SK-N-SH (cell line): Measurements from ENCODE around the gene VSIG8. TPM values are rescaled to one million over a fixed set of nuclear protein-coding genes. Genes with fewer than 3 reads are reported as not detected.
A peak's percentile ranks its signal among the peaks of the same experiment; 100 is the strongest.

Experiments used
- CTCF ChIA-PET: fragments of 300-600, 350-600 bp; formaldehyde crosslinking; extraction: SDS; loops from one replicate; lab custom pipeline; 2021; lab: Yijun Ruan, JAX
- POLR2A ChIA-PET: fragments of 350-600 bp; sonication (Branson Sonifier 250); formaldehyde crosslinking; extraction: SDS; loops from one replicate; lab custom pipeline; 2020; ENCODE audit warnings: antibody characterized with exemption, inconsistent platforms; lab: Yijun Ruan, JAX
- DNase-seq: peaks from one replicate; pipeline ENCODE4 v3.0.0; 2012
- H2AFZ ChIP-seq: fragments of 200-600 bp; sonication (generic); 2 replicates; pipeline ENCODE4 v1.8.1; 2016; ENCODE audit warnings: antibody characterized with exemption, mild to moderate bottlenecking, low read depth
- H3F3A ChIP-seq: fragments of 200-600 bp; sonication (generic); replicated peaks from 2 replicates; pipeline ENCODE3; 2016; ENCODE audit warnings: antibody characterized with exemption, mild to moderate bottlenecking; ENCODE audit not compliant: insufficient read depth
- H3K27ac ChIP-seq, 2 experiments: fragments of 200-500 bp in 1 of 2; fragments of 200-600 bp in 1 of 2; sonication (Bioruptor generic) in 1 of 2; sonication (generic), shearing (Covaris generic) in 1 of 2; 2 replicates each; pipeline versions ENCODE4 v1.5.1 to v1.6.1; 2014 to 2016; ENCODE audit warnings: low read depth in 2 of 2, inconsistent platforms in 1 of 2, low read length in 1 of 2, mild to moderate bottlenecking in 1 of 2, mixed read lengths in 1 of 2
- H3K27me3 ChIP-seq: fragments of 200-600 bp; sonication (generic), shearing (Covaris generic); 2 replicates; pipeline ENCODE4 v1.6.1; 2016; ENCODE audit warnings: mixed run types; ENCODE audit not compliant: insufficient read depth
- H3K36me3 ChIP-seq, 2 experiments: fragments of 200-500 bp in 1 of 2; fragments of 200-600 bp in 1 of 2; sonication (Bioruptor generic) in 1 of 2; sonication (generic) in 1 of 2; replicated peaks in 1 of 2; 2 replicates each; pipeline versions ENCODE3 to v1.5.1; 2014 to 2016; ENCODE audit warnings: low read length in 1 of 2, mild to moderate bottlenecking in 1 of 2; ENCODE audit not compliant: insufficient read depth in 2 of 2, control insufficient read depth in 1 of 2
- H3K4me1 ChIP-seq, 2 experiments: fragments of 200-500 bp in 1 of 2; fragments of 200-600 bp in 1 of 2; sonication (Bioruptor generic) in 1 of 2; sonication (generic), shearing (Covaris generic) in 1 of 2; 2 replicates each; pipeline versions ENCODE4 v1.5.1 to v1.6.1; 2014 to 2016; ENCODE audit warnings: low read depth in 1 of 2, low read length in 1 of 2, mixed run types in 1 of 2; ENCODE audit not compliant: insufficient read depth in 2 of 2, control insufficient read depth in 1 of 2
- H3K4me2 ChIP-seq: fragments of 200-600 bp; sonication (generic), shearing (Covaris generic); 2 replicates; pipeline ENCODE4 v1.6.1; 2017; ENCODE audit warnings: mixed run types
- H3K4me3 ChIP-seq, 2 experiments: fragments of 200-500 bp in 1 of 2; fragments of 200-600 bp in 1 of 2; sonication (Bioruptor generic) in 1 of 2; sonication (generic), shearing (Covaris generic) in 1 of 2; 2 replicates each; pipeline versions ENCODE4 v1.5.1 to v1.8.1; 2014 to 2016; ENCODE audit warnings: low read depth in 2 of 2, inconsistent platforms in 1 of 2, low read length in 1 of 2, mild to moderate bottlenecking in 1 of 2, mixed read lengths in 1 of 2, moderate library complexity in 1 of 2
- H3K79me2 ChIP-seq: fragments of 200-600 bp; sonication (generic); 2 replicates; pipeline ENCODE4 v1.8.1; 2017; ENCODE audit warnings: mild to moderate bottlenecking; ENCODE audit not compliant: insufficient read depth
- H3K9ac ChIP-seq: fragments of 200-600 bp; sonication (generic); 2 replicates; pipeline ENCODE4 v1.6.1; 2017; ENCODE audit warnings: mixed run types
- H3K9me2 ChIP-seq: fragments of 200-600 bp; sonication (generic); 2 replicates; pipeline ENCODE4 v1.6.1; 2017; ENCODE audit warnings: mixed run types
- H3K9me3 ChIP-seq: fragments of 200-600 bp; sonication (generic); 2 replicates; pipeline ENCODE4 v1.6.1; 2017; ENCODE audit warnings: mixed run types, mild to moderate bottlenecking, moderate library complexity
- H4K20me1 ChIP-seq: fragments of 200-600 bp; sonication (generic); 2 replicates; pipeline ENCODE4 v1.6.1; 2017; ENCODE audit warnings: mild to moderate bottlenecking, mixed run types; ENCODE audit not compliant: insufficient read depth
- CHD2 ChIP-seq: fragments of 150-350 bp; IDR thresholded peaks from 2 replicates; pipeline ENCODE4 v1.6.1; 2018; ENCODE audit warnings: low read length; ENCODE audit not compliant: partially characterized antibody
- EZH2phosphoT487 ChIP-seq: fragments of 200-600 bp; sonication (generic); IDR thresholded peaks from 2 replicates; pipeline ENCODE4 v1.6.1; 2017; ENCODE audit warnings: low read depth, mixed run types, mild to moderate bottlenecking, antibody characterized with exemption, moderate library complexity, borderline replicate concordance
- FOXJ3 ChIP-seq: sonication (generic); formaldehyde crosslinking; IDR thresholded peaks from 2 replicates; pipeline ENCODE4 v1.5.1; 2020; ENCODE audit warnings: mild to moderate bottlenecking, missing genetic modification reagents
- FOXM1 ChIP-seq: IDR thresholded peaks from 2 replicates; pipeline ENCODE4 v1.4.0; 2012; ENCODE audit warnings: low read depth, mild to moderate bottlenecking
- GABPA ChIP-seq: IDR thresholded peaks from 2 replicates; pipeline ENCODE4 v1.4.0; 2012; ENCODE audit warnings: low read depth, mild to moderate bottlenecking
- MEF2A ChIP-seq: IDR thresholded peaks from 2 replicates; pipeline ENCODE4 v1.4.0; 2012; ENCODE audit warnings: low read depth, borderline replicate concordance
- NRF1 ChIP-seq: IDR thresholded peaks from 2 replicates; pipeline ENCODE4 v1.6.1; 2012; ENCODE audit warnings: low read depth, mild to moderate bottlenecking, low read length
- RAD21 ChIP-seq: IDR thresholded peaks from 2 replicates; pipeline ENCODE4 v1.6.1; 2012; ENCODE audit warnings: mild to moderate bottlenecking, low read length
- SMC3 ChIP-seq: IDR thresholded peaks from 2 replicates; pipeline ENCODE4 v1.6.1; 2012; ENCODE audit warnings: low read depth, low read length, improper control_type of control experiment
- TAF1 ChIP-seq: IDR thresholded peaks from 2 replicates; pipeline ENCODE4 v1.6.1; 2012; ENCODE audit warnings: low read depth, mild to moderate bottlenecking, low read length, moderate library complexity, borderline replicate concordance
- YY1 ChIP-seq: IDR thresholded peaks from 2 replicates; pipeline ENCODE4 v1.4.0; 2012; ENCODE audit warnings: low read depth, mild to moderate bottlenecking
- WGBS: methylation state at CpG from one replicate; pipeline ENCODE4 v1.1.6; 2017; ENCODE audit warnings: low lambda C conversion rate; 5-methylcytosine and 5-hydroxymethylcytosine counted together
- polyA plus RNA-seq, 3 experiments: library from polyadenylated mRNA; depleted of rRNA; stranded (reverse); fragments of >200 nt; gene quantifications; 2 replicates each; pipeline ENCODE4 v1.2.3, GENCODE V29; 2012
- TF ChIP-seq, protein P1 (sequence below): IDR thresholded peaks from 2 replicates; pipeline ENCODE4 v1.4.0; 2012; ENCODE audit warnings: low read depth
- TF ChIP-seq, protein P2 (sequence below): IDR thresholded peaks from 2 replicates; pipeline ENCODE4 v1.6.1; 2012; ENCODE audit warnings: mild to moderate bottlenecking, low read depth, low read length, moderate library complexity
- TF ChIP-seq, protein P3 (sequence below): IDR thresholded peaks from 2 replicates; pipeline ENCODE4; 2012
- TF ChIP-seq, protein P4 (sequence below): IDR thresholded peaks from 2 replicates; pipeline ENCODE4 v1.4.0; 2012; ENCODE audit warnings: low read depth, borderline replicate concordance

The VSIG8 gene
- polyA plus RNA-seq, 1 of the 3 experiments (the other 2 are of a cell fraction) = not detected

DNA sequence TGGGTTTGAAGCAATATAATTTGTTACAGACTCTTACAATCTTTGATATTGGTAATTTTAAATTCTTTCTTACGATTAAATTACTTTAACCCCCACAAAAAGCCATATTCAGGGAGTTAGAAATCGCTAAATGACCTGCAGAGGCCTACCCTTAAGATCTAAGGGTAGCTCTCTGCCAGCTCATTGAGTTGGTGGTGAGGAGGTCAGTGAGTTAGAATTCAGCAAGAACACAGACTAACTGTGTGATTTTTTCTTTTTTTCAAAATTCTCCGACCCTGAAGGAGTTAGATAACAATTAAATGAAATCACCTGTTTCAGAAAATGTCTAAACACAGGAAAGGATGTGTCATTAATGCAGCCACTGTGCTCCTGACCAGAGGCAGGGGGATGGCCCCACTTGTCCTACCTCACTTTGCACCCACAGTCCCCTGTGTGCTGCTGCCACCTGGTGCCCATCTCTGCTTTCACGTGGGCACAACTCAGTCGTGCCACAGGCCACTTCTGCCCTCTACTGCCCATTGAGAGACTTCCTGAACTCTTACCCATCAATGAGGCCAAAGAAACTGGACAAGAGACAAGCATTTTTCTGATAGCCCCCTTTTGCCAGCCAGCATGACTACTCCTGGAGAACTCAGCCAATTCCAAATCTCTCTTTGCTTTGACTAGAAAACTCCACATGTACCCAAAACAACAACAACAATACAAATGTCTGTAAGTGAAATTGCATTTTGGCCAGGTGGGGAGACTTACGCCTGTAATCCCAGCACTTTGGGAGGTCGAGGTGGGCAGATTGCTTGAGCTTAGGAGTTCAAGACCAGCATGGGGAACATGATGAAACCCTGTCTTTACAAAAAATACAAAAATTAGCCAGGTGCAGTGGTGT lies 29.1 kb upstream of the VSIG8 start (continued):
- TF ChIP-seq, protein P1, sequence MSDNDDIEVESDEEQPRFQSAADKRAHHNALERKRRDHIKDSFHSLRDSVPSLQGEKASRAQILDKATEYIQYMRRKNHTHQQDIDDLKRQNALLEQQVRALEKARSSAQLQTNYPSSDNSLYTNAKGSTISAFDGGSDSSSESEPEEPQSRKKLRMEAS = peak; percentile 68
- TF ChIP-seq, protein P2, sequence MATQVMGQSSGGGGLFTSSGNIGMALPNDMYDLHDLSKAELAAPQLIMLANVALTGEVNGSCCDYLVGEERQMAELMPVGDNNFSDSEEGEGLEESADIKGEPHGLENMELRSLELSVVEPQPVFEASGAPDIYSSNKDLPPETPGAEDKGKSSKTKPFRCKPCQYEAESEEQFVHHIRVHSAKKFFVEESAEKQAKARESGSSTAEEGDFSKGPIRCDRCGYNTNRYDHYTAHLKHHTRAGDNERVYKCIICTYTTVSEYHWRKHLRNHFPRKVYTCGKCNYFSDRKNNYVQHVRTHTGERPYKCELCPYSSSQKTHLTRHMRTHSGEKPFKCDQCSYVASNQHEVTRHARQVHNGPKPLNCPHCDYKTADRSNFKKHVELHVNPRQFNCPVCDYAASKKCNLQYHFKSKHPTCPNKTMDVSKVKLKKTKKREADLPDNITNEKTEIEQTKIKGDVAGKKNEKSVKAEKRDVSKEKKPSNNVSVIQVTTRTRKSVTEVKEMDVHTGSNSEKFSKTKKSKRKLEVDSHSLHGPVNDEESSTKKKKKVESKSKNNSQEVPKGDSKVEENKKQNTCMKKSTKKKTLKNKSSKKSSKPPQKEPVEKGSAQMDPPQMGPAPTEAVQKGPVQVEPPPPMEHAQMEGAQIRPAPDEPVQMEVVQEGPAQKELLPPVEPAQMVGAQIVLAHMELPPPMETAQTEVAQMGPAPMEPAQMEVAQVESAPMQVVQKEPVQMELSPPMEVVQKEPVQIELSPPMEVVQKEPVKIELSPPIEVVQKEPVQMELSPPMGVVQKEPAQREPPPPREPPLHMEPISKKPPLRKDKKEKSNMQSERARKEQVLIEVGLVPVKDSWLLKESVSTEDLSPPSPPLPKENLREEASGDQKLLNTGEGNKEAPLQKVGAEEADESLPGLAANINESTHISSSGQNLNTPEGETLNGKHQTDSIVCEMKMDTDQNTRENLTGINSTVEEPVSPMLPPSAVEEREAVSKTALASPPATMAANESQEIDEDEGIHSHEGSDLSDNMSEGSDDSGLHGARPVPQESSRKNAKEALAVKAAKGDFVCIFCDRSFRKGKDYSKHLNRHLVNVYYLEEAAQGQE = no peak
- peak; percentile 64; the same call in 1 of the 2 replicates for TF ChIP-seq FOXM1

DNA sequence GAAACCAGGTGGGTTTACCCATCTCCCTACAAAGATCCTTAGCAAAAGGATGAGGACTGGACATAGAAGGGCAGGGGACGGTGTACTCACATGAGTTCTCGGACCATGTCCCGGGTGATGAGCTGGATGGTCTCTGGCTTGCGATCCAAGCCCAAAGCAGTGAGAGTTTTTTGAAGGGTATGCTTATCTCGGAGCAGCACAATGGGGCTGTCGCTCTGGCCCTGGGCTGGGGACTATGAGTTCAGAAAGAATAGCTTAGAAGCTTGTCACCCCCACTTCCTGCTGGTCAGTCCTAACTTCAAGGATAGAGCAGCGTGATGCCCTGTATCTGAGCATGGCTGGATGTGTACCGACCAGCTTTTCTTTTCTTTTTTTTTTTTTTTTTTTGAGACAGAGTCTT lies 27.9 kb upstream of the VSIG8 start:
- no peaks in the 10 kb centered on the region for H3K79me2 ChIP-seq
- no peak for DNase-seq
- TF ChIP-seq, protein P1 = no peak
- TF ChIP-seq TAF1 (no peak), NRF1 (no peak), FOXJ3 (CRISPR knock-in tag) (no peak), EZH2phosphoT487 (no peak), RAD21 (no peak), YY1 (no peak), GABPA (no peak), MEF2A (no peak), CHD2 (no peak), SMC3 (no peak), FOXM1 (no peak)
- TF ChIP-seq, protein P2 = no peak
- TF ChIP-seq, protein P3, sequence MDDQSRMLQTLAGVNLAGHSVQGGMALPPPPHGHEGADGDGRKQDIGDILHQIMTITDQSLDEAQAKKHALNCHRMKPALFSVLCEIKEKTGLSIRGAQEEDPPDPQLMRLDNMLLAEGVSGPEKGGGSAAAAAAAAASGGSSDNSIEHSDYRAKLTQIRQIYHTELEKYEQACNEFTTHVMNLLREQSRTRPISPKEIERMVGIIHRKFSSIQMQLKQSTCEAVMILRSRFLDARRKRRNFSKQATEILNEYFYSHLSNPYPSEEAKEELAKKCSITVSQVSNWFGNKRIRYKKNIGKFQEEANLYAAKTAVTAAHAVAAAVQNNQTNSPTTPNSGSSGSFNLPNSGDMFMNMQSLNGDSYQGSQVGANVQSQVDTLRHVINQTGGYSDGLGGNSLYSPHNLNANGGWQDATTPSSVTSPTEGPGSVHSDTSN = no peak
- TF ChIP-seq, protein P4, sequence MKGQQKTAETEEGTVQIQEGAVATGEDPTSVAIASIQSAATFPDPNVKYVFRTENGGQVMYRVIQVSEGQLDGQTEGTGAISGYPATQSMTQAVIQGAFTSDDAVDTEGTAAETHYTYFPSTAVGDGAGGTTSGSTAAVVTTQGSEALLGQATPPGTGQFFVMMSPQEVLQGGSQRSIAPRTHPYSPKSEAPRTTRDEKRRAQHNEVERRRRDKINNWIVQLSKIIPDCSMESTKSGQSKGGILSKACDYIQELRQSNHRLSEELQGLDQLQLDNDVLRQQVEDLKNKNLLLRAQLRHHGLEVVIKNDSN = no peak
- peaks cover 13 to 25% of the 10 kb centered on the region in 2 experiments for H3K4me1 ChIP-seq
- H3K27ac ChIP-seq = peak overlapping the region; percentile 78 to 94
- H3F3A ChIP-seq = peaks cover 9% of the 10 kb centered on the region
- ChIA-PET POLR2A (interaction anchor here (1.8 kb wide), 1 partner anchor 91 kb away, joined by 6 read pairs; no protein-coding TSS in a partner anchor), CTCF (interaction anchor here (0.6 to 14.6 kb wide), 27 partner anchors 10 to 1131 kb away, joined by 3 to 533 read pairs (median 6); partner anchors contain the start of genes DUSP23, FCRL6, SLAMF8 and VSIG8)
- WGBS = 90% methylated on average over 8 of the region's 8 CpGs
- H3K27me3 ChIP-seq = no peaks in the 10 kb centered on the region
- no peaks in the 10 kb centered on the region for H3K9me2 ChIP-seq
- H3K9me3 ChIP-seq = no peaks in the 10 kb centered on the region
- peak overlapping the region; percentile 41; the same call in 1 of the 2 replicates for H3K4me2 ChIP-seq
- no peaks in the 10 kb centered on the region for H4K20me1 ChIP-seq
- H2AFZ ChIP-seq = peak overlapping the region; percentile 61
- no peaks in the 10 kb centered on the region for H3K36me3 ChIP-seq
- no peak overlapping the region for H3K4me3 ChIP-seq
- H3K9ac ChIP-seq = peak overlapping the region; percentile 28; the same call in 1 of the 2 replicates
